CD4-positive, alpha-beta T cell treated with Interleukin-15 for 1 hour (primary cell): Measurements from ENCODE around the gene CENPW.
A peak's percentile ranks its signal among the peaks of the same experiment; 100 is the strongest.

Source experiments
- DNase-seq: peaks from one replicate; pipeline ENCODE4 v3.0.0-alpha.2; 2020

CENPW gene

DNA sequence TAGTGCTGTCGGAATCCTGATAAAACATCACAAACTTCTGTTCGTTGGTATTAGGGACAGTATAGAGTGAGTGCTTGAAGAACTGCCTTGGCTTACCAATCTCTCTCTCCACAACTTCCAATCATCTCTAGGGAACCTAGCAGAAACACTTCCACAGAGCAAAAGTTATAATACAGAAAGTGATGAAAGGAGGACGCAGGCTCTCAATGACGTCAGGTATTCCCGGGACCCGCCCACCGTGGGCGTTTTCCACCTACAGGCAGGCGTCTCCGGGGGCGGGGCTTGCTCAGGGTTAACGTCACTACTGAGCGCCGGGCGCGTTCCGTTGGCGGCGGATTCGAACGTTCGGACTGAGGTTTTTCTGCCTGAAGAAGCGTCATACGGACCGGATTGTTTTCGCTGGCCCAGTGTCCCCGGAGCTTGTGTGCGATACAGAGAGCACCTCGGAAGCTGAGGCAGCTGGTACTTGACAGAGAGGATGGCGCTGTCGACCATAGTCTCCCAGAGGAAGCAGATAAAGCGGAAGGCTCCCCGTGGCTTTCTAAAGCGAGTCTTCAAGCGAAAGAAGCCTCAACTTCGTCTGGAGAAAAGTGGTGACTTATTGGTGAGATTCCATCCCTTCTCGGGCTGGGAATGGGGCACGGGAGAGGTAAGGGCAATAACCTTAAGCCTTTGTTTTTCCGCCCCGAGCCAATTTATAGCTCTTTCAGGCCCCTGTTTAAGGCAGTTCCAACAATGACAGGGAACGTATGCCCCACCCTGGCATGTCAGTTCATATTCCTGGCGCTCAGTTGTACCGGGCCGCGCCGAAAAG lies at the start of gene CENPW:
CENPW (plus strand) TSS at position 320 of the 814 bp plus-strand sequence; CDS start at position 479, 159 bp downstream.
- DNase-seq, result peak; percentile 87

DNA sequence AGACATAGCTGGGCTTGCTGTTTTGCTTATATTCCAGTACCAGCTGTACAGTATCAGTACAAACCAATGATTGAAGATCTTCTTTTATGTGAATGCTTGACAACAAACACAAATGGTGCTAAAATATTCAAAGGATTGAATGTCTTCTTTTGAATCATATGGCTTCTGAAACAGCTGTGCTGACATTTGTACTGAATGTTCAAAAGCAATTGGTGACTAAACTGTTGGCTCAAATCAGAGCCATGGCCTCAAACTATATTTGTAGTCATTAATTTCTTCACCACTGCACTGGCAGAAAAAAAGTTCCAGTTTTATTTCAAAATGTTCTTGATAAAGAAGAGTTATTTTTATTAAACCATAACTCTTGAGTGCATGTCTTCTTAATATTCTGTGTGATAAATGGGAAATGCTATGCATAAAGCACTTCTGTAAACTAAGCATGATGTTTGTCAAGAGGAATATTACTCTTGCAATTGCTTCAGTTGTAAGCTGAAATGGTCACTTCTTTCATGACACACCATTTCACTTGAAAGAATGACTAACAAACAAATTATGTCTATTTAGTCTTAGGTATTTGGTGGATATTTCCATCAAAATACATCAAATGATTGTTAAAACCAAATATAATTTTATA lies 45.9 kb upstream of the CENPW start:
- DNase-seq, result no peak

DNA sequence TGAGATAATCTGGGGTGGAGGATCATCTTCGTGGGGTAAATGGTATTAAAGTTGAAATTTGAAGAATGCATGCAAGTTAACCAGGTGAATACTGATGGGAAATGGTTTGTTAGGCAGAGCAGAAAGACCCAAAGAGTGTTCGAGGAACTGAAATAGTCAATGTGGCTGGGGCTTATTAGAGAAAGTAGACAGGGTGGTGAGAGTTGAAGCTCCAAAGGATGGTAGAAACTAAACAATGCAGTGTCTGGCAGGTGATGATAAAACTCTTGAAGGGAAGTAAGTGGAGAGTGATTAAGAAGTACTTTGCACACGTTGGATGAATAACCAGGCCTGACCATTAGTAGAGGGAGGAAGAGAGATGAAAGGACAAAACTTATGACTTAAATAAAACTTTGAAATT lies 39.8 kb upstream of the CENPW start:
- DNase-seq, result no peak

GRCh38 chr6:126300735-126301134 lies 39.2 kb upstream of the CENPW start:
- DNase-seq, result no peak

DNA sequence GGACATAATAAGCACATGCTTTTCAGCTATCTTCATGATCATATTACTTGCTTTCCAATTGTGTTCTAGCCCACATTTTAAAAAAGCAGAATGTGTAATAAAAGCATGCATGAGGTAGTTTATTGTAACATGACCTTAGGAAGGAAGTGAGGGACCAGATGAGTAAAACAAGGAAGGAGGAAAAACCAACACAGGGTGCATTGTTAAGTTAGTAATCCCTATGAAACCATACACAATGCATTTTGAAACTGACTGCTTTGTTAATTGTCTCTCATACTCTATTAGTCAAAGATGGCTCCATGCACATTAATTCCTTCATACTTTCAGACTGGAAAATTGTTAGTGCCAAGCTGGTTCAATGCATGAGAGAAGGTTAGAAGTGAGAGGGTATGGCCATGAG lies 37.7 kb upstream of the CENPW start:
- DNase-seq, result no peak

GRCh38 chr6:126307849-126308248 lies 32.1 kb upstream of the CENPW start:
- DNase-seq, result no peak

GRCh38 chr6:126308362-126308761 lies 31.6 kb upstream of the CENPW start:
- DNase-seq, result no peak

- DNase-seq, result no peak
These were observed 27.8 kb upstream of the CENPW start for GRCh38 chr6:126312013-126312665.

DNA sequence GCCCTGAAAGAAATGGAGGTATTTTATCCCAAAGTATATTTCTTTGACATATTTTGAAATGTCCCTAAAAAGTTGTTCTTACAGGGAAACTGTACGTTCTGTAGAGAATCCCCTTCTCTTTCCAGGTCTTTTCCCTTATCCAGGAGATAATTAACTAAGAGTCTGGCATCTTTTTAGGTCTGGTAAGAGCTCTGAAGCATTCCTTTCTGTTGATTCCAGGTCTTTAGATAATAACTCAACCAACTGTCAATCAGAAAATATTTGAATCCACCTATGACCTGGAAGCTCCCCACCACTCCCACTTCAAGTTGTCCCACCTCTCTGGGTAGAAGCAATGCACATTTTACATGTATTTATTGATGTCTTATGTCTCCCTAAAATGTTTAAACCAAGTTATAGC lies 26.0 kb upstream of the CENPW start:
- no peak for DNase-seq

- no peak for DNase-seq
These were observed 21.1 kb upstream of the CENPW start for GRCh38 chr6:126318797-126319196.

GRCh38 chr6:126333729-126334128 lies 6.2 kb upstream of the CENPW start:
- DNase-seq, result no peak

DNA sequence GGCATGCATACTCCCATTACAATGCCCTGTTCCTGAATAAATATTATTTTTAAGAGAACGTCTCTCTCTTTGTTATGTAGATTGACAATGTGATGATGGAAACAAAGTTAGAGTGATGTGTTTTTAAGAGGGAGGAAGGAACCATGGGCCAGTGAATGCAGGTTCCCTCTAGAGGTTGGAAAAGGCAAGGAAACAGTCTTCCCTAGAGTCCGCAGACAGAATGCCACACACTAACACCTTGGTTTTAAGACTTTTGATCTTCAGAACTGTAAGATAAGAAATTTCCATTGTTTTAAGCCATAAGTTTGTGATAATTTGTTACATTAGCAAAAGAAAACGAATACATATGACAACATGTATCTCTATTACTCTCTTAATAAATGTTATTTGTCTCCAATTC lies 4.7 kb upstream of the CENPW start:
- DNase-seq, result no peak

GRCh38 chr6:126337323-126337722 lies 2.6 kb upstream of the CENPW start:
- DNase-seq, result no peak

- DNase-seq, result no peak
These were observed 1.2 kb downstream of the CENPW start for GRCh38 chr6:126341126-126341525.

- no peak for DNase-seq
These were observed 4.3 kb downstream of the CENPW start for GRCh38 chr6:126344181-126344580.

DNA sequence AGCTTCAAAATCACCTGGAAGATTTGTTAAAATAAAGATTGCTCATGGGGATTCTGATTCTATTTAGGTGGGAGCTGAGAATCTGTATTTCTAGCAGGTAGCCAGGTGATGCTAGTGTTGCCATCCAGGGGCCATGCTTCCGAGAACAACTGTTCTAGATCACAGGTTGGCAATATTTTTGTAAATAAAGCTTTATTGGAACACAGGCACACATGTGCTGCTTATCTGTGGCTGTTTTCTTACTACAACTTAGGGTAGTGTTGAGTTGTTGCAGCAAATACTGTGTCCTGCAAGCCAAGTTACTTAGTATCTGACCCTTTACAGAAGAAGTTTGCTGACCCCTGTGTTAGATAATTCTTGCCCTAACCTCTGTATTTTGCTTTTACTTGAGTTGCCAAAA lies 12.0 kb downstream of the CENPW start:
- no peak for DNase-seq

DNA sequence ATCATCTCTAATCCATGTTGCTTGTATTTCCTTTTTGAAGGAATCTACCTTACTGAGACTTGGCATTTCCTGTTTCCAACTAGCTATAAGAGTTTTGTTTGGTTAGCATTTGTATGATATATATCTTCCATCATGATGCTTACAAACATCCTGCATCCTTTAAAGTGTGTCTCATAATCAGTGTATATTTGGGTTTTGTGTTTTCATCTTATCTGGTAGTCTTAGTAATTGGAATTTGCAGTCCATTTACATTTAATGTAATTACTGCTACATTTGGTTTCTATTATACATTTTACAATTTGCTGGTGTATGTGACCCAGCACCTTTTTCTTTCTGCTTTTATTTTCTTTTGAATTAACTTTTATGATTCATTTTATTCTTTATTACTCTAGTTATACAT lies 12.6 kb downstream of the CENPW start:
- no peak for DNase-seq

DNA sequence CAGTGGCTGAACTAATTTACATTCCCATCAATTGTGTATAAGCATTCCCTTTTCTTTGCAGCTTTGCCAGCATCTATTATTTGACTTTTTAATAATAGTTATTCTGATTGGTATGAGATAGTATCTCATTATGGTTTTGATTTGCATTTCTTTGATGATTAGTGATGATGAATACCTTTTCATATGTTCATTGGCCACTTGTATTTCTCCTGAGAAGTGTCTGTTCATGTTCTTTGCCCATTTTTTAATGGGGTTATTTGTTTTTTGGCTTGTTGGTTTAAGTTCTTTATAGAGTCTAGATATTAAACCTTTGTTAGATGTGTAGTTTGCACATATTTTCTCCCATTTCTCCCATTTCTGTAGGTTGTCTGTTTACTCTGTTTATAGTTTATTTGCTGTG lies 16.6 kb downstream of the CENPW start:
- DNase-seq, result no peak

GRCh38 chr6:126359936-126360537 lies 20.1 kb downstream of the CENPW start:
- no peak for DNase-seq

DNA sequence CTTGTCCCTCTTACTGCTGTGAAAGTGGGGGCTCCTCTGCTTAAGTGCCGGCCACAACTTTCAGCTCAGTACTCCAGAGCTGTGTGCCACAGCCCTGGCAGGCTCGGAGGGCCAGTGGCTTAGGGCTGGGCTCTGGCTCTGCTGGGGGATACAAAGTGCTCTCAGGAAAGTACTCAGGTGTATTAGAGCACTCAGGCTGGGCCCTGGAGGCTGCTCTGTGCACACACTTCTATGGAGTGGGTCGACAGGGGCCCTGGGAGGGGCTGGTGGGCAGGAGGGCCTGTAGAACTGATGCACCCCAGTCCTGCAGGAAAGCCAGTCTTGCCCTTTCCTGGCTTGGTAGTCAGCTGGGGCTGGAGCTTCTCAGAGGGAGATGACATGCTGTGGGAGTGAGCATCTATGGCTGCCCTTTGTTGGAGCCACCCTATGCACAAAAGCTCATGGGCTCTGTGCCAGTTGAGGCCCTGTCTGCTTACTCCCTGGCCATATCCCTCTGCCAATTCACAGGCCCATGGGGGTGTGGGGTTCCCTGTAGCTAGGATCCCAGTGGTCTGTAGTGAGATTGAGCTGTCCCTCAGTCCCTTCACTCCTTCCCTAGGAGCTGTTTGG lies 22.0 kb downstream of the CENPW start:
- no peak for DNase-seq

DNA sequence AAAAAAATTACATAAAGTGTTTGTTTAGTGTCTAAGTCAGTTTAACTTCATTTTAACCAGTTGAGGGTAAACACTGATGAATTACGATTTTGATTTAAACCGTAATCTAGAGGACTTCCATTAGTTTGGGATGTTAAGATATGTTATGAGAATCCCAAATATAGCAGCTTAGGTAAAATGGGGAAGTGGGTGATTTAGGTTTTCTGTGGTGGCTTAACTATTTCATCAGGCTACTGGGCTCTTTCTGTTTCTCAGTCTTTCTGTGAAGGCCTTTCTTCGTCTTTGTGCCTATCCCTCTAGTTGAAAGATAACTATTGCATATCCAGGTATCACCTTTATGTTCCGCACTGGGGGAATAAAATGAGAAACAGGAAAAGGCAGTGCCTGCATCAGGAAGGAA lies 27.9 kb downstream of the CENPW start:
- DNase-seq, result no peak

- DNase-seq, result no peak
These were observed 32.7 kb downstream of the CENPW start for GRCh38 chr6:126372626-126373025.

DNA sequence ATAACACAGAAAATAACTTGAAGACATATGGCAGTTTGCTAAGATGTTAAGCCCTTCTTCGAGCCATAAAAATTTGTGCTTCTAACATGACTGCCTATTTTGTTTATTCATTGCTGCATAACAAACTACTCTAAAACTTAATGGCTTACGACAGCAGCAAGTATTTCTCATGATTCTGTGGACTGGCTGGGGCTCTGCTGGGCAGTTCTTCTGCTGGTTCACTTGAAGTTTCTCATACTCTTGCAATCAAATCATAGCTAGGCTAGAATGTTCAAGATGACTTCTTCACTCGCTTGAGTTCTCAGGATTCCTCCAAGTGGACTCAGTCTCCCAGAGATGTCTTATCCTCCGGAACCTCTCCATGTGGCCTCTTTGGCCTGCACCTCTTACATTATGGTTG lies 33.4 kb downstream of the CENPW start:
- DNase-seq, result no peak
